ENCODE measurements around the gene SRP14.

DNA sequence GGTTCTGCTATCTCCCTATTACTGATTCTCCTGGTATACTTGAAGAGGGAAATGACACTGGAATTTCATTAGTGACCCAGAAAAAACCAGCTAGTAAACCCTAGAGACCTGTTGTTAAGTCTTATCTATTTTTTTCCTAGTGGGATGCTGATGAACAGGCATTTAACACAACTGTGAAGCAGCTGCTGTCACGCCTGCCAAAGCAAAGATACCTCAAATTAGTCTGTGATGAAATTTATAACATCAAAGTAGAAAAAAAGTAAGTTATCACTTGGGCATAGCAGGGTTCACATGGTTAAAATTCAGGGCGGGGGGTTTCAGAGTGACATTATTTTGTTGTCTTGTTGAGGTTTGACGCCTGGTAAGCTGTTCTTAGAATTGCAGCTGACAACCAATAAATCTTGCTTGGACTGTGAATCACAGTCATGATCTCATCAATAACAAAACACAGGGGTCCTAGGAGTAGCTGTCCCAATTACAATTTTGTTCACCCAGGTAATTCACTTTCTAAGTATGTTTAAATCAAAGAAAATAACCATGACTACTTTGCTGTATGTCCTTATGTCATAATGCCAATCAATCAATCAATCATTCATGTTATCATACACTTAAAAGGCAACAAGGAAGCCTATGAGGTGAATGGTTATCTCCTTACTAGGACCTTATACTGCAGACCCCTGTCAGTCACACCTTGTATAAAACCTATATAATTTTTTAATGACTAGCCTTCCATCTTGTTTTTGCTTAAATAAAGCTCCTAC is 4.6 kb downstream of the SRP14 start:
- TF ChIP-seq ARNT (IDR thresholded peaks at IDR 0.05) (no peak), CREB3L1 (IDR thresholded peaks at IDR 0.05; ENCODE audit: borderline replicate concordance, low read depth) (no peak), SMAD4 (CRISPR knock-in tag; conservative IDR thresholded peaks at IDR 0.05) (no peak), YY1 (IDR thresholded peaks at IDR 0.05; ENCODE audit: borderline replicate concordance in 1 of 3, control insufficient read depth in 1 of 3, extremely low read depth in 1 of 3, insufficient read depth in 3 of 3, insufficient read length in 1 of 3, insufficient replicate concordance in 2 of 3, low read depth in 1 of 3, low read length in 2 of 3) (no peak), KDM2B (CRISPR knock-in tag; IDR thresholded peaks at IDR 0.05) (no peak), RAD21 (CRISPR knock-in tag; conservative IDR thresholded peaks at IDR 0.05 in 1 of 2, IDR thresholded peaks at IDR 0.05 in 1 of 2) (no peak), ZNF274 (IDR thresholded peaks at IDR 0.05; ENCODE audit: borderline replicate concordance, low read depth, low read length) (no peak), TAF7 (tag; IDR thresholded peaks at IDR 0.05) (no peak)
- TF ChIP-seq, protein P1, sequence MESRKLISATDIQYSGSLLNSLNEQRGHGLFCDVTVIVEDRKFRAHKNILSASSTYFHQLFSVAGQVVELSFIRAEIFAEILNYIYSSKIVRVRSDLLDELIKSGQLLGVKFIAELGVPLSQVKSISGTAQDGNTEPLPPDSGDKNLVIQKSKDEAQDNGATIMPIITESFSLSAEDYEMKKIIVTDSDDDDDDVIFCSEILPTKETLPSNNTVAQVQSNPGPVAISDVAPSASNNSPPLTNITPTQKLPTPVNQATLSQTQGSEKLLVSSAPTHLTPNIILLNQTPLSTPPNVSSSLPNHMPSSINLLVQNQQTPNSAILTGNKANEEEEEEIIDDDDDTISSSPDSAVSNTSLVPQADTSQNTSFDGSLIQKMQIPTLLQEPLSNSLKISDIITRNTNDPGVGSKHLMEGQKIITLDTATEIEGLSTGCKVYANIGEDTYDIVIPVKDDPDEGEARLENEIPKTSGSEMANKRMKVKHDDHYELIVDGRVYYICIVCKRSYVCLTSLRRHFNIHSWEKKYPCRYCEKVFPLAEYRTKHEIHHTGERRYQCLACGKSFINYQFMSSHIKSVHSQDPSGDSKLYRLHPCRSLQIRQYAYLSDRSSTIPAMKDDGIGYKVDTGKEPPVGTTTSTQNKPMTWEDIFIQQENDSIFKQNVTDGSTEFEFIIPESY (CRISPR knock-in tag; IDR thresholded peaks at IDR 0.05), result no peak
- TF ChIP-seq, protein P2, sequence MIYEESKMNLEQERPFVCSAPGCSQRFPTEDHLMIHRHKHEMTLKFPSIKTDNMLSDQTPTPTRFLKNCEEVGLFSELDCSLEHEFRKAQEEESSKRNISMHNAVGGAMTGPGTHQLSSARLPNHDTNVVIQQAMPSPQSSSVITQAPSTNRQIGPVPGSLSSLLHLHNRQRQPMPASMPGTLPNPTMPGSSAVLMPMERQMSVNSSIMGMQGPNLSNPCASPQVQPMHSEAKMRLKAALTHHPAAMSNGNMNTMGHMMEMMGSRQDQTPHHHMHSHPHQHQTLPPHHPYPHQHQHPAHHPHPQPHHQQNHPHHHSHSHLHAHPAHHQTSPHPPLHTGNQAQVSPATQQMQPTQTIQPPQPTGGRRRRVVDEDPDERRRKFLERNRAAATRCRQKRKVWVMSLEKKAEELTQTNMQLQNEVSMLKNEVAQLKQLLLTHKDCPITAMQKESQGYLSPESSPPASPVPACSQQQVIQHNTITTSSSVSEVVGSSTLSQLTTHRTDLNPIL (CRISPR knock-in tag; IDR thresholded peaks at IDR 0.05), result no peak

Measured in K562 (cell line).